Measurements from ENCODE around the gene PLA2G12A. TPM values are rescaled to one million over a fixed set of nuclear protein-coding genes. Genes with fewer than 3 reads are reported as not detected.

PLA2G12A gene
- total RNA-seq, 1 donor from 2014 or later, result 28.2 TPM

- Histone ChIP-seq H3K36me3 (ENCODE audit: control insufficient read depth, insufficient read depth, low read length) (no peaks in the 10 kb centered on the region), H3K27me3 (ENCODE audit: control insufficient read depth, insufficient read depth, low read length) (no peaks in the 10 kb centered on the region), H3K4me3 (ENCODE audit: low read depth, low read length) (no peak overlapping the region)
- no peak for TF ChIP-seq CTCF (IDR thresholded peaks at IDR 0.05; ENCODE audit: insufficient read depth, low read length, poor library complexity, severe bottlenecking)
- DNase-seq (ENCODE audit: low read depth), result no peak
Measured at GRCh38 chr4:109673303-109673702, 56.6 kb downstream of the PLA2G12A start.

DNA sequence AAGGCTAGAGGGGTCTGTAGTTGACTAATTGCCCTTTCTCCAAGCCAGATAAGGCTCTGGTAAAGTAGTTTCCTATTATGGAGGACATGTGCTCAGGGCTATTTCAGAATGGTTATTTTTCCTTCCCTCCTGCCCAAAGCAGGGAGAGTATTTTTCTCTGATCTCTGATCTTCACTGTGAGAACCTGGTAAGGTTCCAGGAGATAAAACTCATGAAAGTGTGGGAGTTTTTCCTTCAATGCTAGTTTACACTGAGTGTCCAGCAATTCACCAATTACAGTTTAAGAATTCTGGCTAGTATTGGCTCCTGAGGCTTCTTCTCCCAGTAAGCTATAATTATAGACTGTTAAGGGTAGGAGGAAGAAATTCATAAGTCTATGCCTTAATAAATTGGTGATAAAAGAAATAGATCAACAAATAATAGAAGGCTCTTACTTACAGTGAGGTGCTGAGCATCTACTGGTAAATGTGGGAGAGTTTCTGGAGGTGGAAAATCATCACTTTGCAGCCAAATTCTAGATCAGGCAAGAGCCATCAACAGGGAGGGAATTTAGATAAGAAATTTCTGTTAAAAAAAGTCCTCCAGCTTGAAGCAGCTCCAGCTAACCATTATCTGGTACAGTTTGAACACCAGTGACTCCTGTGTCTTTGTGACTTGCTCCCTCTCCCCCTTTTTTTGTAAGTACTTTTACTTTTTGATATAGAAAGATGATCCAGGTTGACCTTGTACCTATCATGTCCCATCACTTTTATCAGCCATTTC is 57.5 kb downstream of the PLA2G12A start:
- no peaks in the 10 kb centered on the region for H3K36me3 ChIP-seq (ENCODE audit: control insufficient read depth, insufficient read depth, low read length)
- no peak overlapping the region for H3K4me3 ChIP-seq (ENCODE audit: low read depth, low read length)
- TF ChIP-seq CTCF (IDR thresholded peaks at IDR 0.05; ENCODE audit: insufficient read depth, low read length, poor library complexity, severe bottlenecking), result no peak
- H3K27me3 ChIP-seq (ENCODE audit: control insufficient read depth, insufficient read depth, low read length), result no peaks in the 10 kb centered on the region
- DNase-seq (ENCODE audit: low read depth), result no peak

DNA sequence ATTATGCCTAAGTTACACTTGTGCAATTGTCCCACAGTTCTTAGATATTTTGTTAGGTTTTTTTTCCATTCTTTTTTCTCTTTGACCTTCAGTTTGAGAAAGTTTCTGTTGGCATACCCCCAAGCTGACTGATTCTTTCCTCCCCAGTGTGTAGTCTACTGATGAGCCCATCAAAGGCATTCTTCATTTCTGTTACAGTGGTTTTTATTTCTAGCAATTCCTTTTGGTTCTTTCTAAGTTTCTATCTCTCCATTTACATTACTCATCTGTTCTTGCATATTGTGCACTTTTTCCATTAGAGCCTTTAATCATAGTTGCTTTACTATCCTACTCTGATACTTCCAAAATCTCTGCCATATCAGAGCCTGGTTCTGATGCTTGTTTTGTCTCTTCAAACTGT is 58.5 kb downstream of the PLA2G12A start:
- TF ChIP-seq CTCF (IDR thresholded peaks at IDR 0.05; ENCODE audit: insufficient read depth, low read length, poor library complexity, severe bottlenecking), result no peak
- Histone ChIP-seq H3K36me3 (ENCODE audit: control insufficient read depth, insufficient read depth, low read length) (no peaks in the 10 kb centered on the region), H3K4me3 (ENCODE audit: low read depth, low read length) (no peak overlapping the region), H3K27me3 (ENCODE audit: control insufficient read depth, insufficient read depth, low read length) (no peaks in the 10 kb centered on the region)
- no peak for DNase-seq (ENCODE audit: low read depth)

- no peak for DNase-seq (ENCODE audit: low read depth)
- Histone ChIP-seq H3K36me3 (ENCODE audit: control insufficient read depth, insufficient read depth, low read length) (no peaks in the 10 kb centered on the region), H3K4me3 (ENCODE audit: low read depth, low read length) (no peak overlapping the region), H3K27me3 (ENCODE audit: control insufficient read depth, insufficient read depth, low read length) (no peaks in the 10 kb centered on the region)
- TF ChIP-seq CTCF (IDR thresholded peaks at IDR 0.05; ENCODE audit: insufficient read depth, low read length, poor library complexity, severe bottlenecking), result no peak
Measured at GRCh38 chr4:109665783-109666485, 63.9 kb downstream of the PLA2G12A start.

DNA sequence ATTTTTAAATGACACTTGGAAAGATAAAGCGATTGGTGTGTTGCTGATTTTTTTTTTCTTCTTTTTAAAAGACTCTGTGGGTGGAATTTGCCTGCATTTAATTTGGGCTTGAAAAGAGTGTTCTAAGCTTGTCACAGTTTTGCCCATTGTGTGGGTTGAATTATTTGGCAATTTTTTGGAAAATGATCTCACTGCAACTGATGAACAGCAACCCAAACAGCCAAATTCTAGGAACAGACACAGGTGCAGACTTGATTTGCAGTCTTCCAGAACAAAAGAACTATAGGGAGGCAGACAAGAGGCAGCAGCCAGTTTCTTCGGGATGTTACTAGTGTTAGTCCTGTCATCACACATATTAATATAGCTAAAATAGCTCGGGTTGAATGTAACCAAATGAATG is 67.1 kb downstream of the PLA2G12A start:
- Histone ChIP-seq H3K36me3 (ENCODE audit: control insufficient read depth, insufficient read depth, low read length) (no peaks in the 10 kb centered on the region), H3K27me3 (ENCODE audit: control insufficient read depth, insufficient read depth, low read length) (no peaks in the 10 kb centered on the region), H3K4me3 (ENCODE audit: low read depth, low read length) (no peak overlapping the region)
- TF ChIP-seq CTCF (IDR thresholded peaks at IDR 0.05; ENCODE audit: insufficient read depth, low read length, poor library complexity, severe bottlenecking), result no peak
- DNase-seq (ENCODE audit: low read depth), result no peak
